ENCODE results near the gene RIPOR1. TPM values are rescaled to one million over a fixed set of nuclear protein-coding genes. Genes with fewer than 3 reads are reported as not detected.
"Not testable (repeated sequence)": the region's sequence is repeated elsewhere in the genome, so short reads cannot be mapped to it uniquely, and the experiment has no call there.

RIPOR1 gene
- total RNA-seq, 1 donor = 25.5 TPM

- TF ChIP-seq CTCF (IDR thresholded peaks at IDR 0.05; ENCODE audit: insufficient read depth, low read depth, low read length) = no peak
- no peak for DNase-seq (ENCODE audit: low read depth)
These were observed 44.7 kb upstream of the RIPOR1 start for GRCh38 chr16:67483731-67484525.

GRCh38 chr16:67486805-67487204 lies 41.8 kb upstream of the RIPOR1 start:
- no peak for TF ChIP-seq CTCF (IDR thresholded peaks at IDR 0.05; ENCODE audit: insufficient read depth, low read depth, low read length)
- no peak overlapping the region for H3K4me3 ChIP-seq (ENCODE audit: low read depth, low read length)
- DNase-seq (ENCODE audit: low read depth) = no peak

More at GRCh38 chr16:67483731-67484525, 44.7 kb upstream of the RIPOR1 start:
- H3K4me3 ChIP-seq (ENCODE audit: low read depth, low read length) = no peak overlapping the region

GRCh38 chr16:67487561-67487960 lies 41.1 kb upstream of the RIPOR1 start:
- DNase-seq (ENCODE audit: low read depth); H3K4me3 ChIP-seq (ENCODE audit: low read depth, low read length): not testable (repeated sequence)

- no peak for TF ChIP-seq CTCF (IDR thresholded peaks at IDR 0.05; ENCODE audit: insufficient read depth, low read depth, low read length)
These were observed 39.1 kb upstream of the RIPOR1 start for GRCh38 chr16:67489401-67490083.

GRCh38 chr16:67490335-67491096 lies 38.1 kb upstream of the RIPOR1 start:
- no peak overlapping the region for H3K4me3 ChIP-seq (ENCODE audit: low read depth, low read length)
- TF ChIP-seq CTCF (IDR thresholded peaks at IDR 0.05; ENCODE audit: insufficient read depth, low read depth, low read length) = no peak
- no peak for DNase-seq (ENCODE audit: low read depth)

More at GRCh38 chr16:67489401-67490083, 39.1 kb upstream of the RIPOR1 start:
- H3K4me3 ChIP-seq (ENCODE audit: low read depth, low read length) = no peak overlapping the region
- DNase-seq (ENCODE audit: low read depth) = peak; percentile 71

- no peak for DNase-seq (ENCODE audit: low read depth)
- no peak overlapping the region for H3K4me3 ChIP-seq (ENCODE audit: low read depth, low read length)
- TF ChIP-seq CTCF (IDR thresholded peaks at IDR 0.05; ENCODE audit: insufficient read depth, low read depth, low read length) = no peak
These were observed 29.5 kb upstream of the RIPOR1 start for GRCh38 chr16:67499106-67499505.
